Measurements from ENCODE around the gene GPRC5B. TPM values are rescaled to one million over a fixed set of nuclear protein-coding genes. Genes with fewer than 3 reads are reported as not detected.
A peak's percentile ranks its signal among the peaks of the same experiment; 100 is the strongest.

GPRC5B gene, protein sequence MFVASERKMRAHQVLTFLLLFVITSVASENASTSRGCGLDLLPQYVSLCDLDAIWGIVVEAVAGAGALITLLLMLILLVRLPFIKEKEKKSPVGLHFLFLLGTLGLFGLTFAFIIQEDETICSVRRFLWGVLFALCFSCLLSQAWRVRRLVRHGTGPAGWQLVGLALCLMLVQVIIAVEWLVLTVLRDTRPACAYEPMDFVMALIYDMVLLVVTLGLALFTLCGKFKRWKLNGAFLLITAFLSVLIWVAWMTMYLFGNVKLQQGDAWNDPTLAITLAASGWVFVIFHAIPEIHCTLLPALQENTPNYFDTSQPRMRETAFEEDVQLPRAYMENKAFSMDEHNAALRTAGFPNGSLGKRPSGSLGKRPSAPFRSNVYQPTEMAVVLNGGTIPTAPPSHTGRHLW
- polyA plus RNA-seq (ENCODE audit: insufficient read length in 3 of 3): 100 to 1,000 TPM in 2 of 3 donors, 10 to 100 TPM in 1; 98.3 to 108 (median 105) TPM
- long read RNA-seq, donor 1, full-length matches to known transcripts: 27 of 37 reads
- long read RNA-seq, donor 1, partial matches to known transcripts: 10 of 37 reads
- long read RNA-seq, donor 1, other reads (novel, unspliced or antisense): 0 of 37 reads
- long read RNA-seq, donor 2, full-length matches to known transcripts: 23 of 48 reads
- long read RNA-seq, donor 2, partial matches to known transcripts: 25 of 48 reads
- long read RNA-seq, donor 2, other reads (novel, unspliced or antisense): 0 of 48 reads
- long read RNA-seq, donor 3, full-length matches to known transcripts: 63 of 94 reads
- long read RNA-seq, donor 3, partial matches to known transcripts: 31 of 94 reads
- long read RNA-seq, donor 3, other reads (novel, unspliced or antisense): 0 of 94 reads
- long read RNA-seq, donor 4, full-length matches to known transcripts: 24 of 37 reads
- long read RNA-seq, donor 4, partial matches to known transcripts: 13 of 37 reads
- long read RNA-seq, donor 4, other reads (novel, unspliced or antisense): 0 of 37 reads
- long read RNA-seq, donor 5: 0 reads
- long read RNA-seq, donor 6, full-length matches to known transcripts: 38 of 76 reads
- long read RNA-seq, donor 6, partial matches to known transcripts: 38 of 76 reads
- long read RNA-seq, donor 6, other reads (novel, unspliced or antisense): 0 of 76 reads
- long read RNA-seq, donor 7, full-length matches to known transcripts: 35 of 59 reads
- long read RNA-seq, donor 7, partial matches to known transcripts: 24 of 59 reads
- long read RNA-seq, donor 7, other reads (novel, unspliced or antisense): 0 of 59 reads
- long read RNA-seq, donor 8: 0 reads
- long read RNA-seq, donor 9, full-length matches to known transcripts: 67 of 85 reads
- long read RNA-seq, donor 9, partial matches to known transcripts: 18 of 85 reads
- long read RNA-seq, donor 9, other reads (novel, unspliced or antisense): 0 of 85 reads
- long read RNA-seq, donor 10, full-length matches to known transcripts: 37 of 67 reads
- long read RNA-seq, donor 10, partial matches to known transcripts: 30 of 67 reads
- long read RNA-seq, donor 10, other reads (novel, unspliced or antisense): 0 of 67 reads
- long read RNA-seq, donor 11, full-length matches to known transcripts: 39 of 51 reads
- long read RNA-seq, donor 11, partial matches to known transcripts: 12 of 51 reads
- long read RNA-seq, donor 11, other reads (novel, unspliced or antisense): 0 of 51 reads
- long read RNA-seq, donor 12, full-length matches to known transcripts: 19 of 19 reads
- long read RNA-seq, donor 12, partial matches to known transcripts: 0 of 19 reads
- long read RNA-seq, donor 12, other reads (novel, unspliced or antisense): 0 of 19 reads
- long read RNA-seq, donor 13: 0 reads
- long read RNA-seq, donor 14, full-length matches to known transcripts: 27 of 38 reads
- long read RNA-seq, donor 14, partial matches to known transcripts: 11 of 38 reads
- long read RNA-seq, donor 14, other reads (novel, unspliced or antisense): 0 of 38 reads
- long read RNA-seq, donor 15, full-length matches to known transcripts: 18 of 32 reads
- long read RNA-seq, donor 15, partial matches to known transcripts: 14 of 32 reads
- long read RNA-seq, donor 15, other reads (novel, unspliced or antisense): 0 of 32 reads
- long read RNA-seq, donor 16, full-length matches to known transcripts: 120 of 188 reads
- long read RNA-seq, donor 16, partial matches to known transcripts: 62 of 188 reads
- long read RNA-seq, donor 16, other reads (novel, unspliced or antisense): 6 of 188 reads

DNA sequence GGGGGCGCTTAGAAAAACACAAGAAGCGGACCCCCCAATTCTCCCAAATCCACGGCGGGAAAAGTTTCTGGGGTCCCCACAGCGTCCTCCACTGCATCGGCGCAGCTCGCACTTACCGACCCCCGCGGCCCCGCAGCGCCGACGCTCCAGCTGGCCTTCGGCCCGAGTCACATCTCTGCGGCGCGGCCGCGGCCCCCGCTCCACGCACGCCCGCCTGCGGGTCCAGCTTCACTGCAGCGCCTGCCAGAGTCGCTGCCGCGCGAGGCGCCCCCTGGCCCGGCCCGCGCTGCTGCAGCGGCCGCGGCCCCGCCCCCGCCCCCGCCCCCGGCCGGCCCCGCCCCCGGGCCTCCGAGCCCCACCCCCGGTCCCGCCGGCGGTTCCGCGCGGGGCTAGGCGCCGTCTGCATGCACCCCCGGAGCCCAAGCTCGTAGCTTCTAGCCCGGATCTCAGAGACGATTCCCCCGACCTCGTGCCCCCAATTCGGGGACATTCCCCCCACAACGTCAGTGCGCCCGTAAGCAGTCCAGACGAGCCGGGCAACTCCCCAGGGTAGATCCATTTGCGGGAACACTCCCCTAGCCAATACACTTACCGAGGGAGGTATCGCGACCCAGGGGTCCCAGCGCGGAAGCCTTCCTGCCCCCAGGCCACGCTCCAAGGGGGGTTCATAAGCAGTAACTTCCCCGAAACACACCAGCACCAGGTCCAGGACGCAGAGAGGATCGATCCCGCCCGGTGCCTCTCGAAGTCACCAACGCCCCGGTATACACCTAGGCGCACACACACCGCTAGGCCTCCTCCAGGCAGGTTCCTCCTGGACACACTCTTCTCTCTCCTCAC is at the start of gene GPRC5B:
TSS of gene GPRC5B (minus strand) at position 238 of the 840 bp plus-strand sequence. CDS start 12,003 bp downstream, outside the sequence.
- peak in 2 of 11 donors; percentile 32 to 51 for DNase-seq (ENCODE audit: extremely low read depth in 1 of 11, low read depth in 9 of 11, low spot score in 4 of 11)

DNA sequence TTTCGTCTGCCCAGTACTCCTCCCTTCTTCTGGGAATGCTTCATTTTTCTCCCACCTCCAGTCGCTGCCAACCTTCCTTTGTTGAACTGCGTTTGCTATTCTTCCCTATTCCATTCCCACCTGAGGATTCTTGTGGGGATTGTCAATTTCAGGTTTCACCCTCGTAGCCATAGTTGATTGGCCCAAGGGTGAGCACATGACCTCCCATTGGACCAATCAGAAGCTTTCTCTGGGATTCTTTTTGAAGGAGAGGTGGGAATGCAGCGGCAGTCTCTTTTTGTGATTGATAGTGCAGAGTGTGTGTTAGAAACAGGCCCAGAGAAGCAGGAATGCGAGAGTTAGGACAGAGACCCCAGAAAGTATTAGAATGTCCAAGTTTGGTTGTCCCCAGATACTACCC is 49.1 kb upstream of the GPRC5B start:
- no peak for DNase-seq (ENCODE audit: extremely low read depth in 1 of 11, low read depth in 9 of 11, low spot score in 4 of 11)

DNA sequence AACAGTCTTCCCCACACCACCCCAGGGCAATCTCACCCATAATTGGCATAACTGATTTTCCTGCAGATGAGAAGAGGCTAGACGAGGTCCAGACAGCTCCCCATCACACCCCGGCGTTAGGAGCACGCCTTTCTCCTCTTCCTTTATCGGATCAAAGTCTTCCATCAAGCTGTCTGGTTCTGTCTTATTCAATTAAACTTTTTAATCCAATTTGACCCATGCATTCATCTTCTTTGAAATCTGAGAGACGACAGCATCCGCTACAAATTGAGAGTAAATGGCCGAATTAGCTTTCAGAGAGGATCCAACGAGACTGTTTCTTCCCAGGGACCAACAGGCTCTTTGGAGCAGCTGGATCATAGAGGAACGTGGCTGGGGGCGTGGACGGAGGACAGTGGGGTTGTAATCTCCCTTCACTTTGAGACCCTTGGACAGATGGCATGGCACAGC is 44.4 kb upstream of the GPRC5B start:
- no peak for DNase-seq (ENCODE audit: extremely low read depth in 1 of 11, low read depth in 9 of 11, low spot score in 4 of 11)

DNA sequence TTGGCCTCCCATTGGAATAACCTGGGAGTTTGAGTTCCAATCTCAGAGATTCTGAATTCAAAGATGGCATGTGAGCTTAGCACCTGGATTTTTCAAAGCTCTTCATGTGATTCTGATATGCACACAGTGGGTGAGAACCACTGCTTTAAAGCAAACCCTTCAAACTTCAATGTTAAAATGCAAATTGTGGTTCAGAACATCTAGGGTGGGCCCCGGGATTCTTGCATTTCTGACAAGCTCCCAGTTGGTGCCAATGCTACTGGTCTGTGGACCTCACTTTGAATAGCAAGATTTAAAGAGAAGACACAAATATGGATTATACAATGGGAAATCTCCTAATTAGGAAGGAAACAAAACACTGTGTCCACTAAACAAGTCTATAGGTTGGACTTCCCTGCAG is 43.8 kb upstream of the GPRC5B start:
- no peak for DNase-seq (ENCODE audit: extremely low read depth in 1 of 11, low read depth in 9 of 11, low spot score in 4 of 11)

DNA sequence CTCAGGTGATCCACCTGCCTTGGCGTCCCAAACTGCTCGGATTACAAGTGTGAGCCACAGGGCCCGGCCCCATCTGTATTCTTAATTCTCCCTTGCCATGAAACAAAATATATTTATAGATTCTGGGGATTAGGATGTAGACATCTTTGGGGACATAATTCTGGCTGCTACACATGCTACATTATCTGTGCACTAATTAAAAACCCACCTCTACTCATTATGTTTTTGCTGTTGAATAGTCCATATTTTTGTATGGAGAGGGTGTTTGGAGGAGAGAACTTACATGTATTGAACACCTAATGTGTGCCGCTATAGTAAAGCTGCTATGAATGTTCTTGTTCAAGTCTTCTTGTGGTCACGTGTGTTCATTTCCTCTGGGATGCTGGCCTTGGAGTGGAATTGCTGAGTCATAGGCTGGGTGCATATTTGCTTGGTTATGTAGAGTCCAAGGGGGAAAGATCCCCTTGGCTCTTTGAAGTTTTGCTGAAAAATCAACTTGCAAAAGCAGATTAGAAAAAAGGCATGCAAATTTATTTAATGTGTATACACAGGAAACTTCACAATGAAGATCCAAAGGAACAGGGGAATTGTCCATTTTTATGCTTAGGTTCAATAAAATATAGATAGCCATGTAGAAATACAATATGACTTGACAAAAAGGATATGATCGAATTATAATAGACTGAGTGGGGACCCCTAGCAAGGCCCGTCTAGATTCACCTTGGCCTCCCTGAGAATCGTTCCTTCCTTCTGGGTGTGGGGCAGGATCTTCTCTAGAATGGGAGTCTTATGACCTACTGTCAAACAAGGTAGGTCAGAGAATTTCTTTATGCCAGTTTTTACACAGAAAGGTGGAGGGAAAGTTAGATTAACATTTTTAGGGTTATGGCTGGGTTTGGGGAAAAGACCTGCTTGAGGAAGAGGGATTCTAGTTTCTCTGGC is 42.1 kb upstream of the GPRC5B start:
- DNase-seq (ENCODE audit: extremely low read depth in 1 of 11, low read depth in 9 of 11, low spot score in 4 of 11): no peak

DNA sequence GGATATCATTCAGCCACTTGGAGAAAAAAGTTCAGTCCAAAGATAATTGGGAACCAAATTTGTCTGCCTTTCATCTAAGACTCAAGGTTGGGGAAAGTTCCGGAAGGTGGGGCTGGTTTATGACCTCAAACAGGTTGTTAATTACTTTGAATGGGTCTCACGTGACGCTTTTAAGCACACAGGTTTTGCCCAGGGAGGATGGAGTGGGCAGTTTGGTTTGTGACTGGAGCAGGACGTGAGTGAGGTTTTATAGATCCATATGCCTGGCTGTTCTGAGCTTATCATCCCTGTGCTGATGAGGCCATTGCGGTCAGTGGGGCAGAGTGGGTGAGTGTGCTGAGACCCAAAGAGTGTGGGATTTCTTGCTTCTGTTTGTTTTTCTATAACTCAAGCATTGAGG is 38.7 kb upstream of the GPRC5B start:
- no peak for DNase-seq (ENCODE audit: extremely low read depth in 1 of 11, low read depth in 9 of 11, low spot score in 4 of 11)

DNA sequence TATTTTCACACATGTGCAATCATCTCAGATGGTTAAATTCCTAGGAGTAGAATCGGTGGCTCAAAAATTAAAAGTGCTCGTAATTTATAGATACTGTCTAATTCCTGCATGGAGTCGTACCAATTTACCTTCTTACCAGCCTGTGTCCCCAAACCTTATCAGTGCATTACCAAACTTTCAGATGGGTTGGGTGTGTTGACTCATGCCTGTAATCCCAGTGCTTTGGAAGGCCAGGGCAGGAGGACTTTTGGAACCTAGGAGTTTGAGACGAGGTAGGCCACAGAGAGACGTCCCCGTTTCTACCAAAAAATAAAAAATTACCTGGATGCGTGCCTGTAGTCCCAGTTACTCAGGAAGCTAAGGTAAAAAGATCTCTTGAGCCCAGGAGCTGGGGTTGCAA is 34.5 kb upstream of the GPRC5B start:
- no peak for DNase-seq (ENCODE audit: extremely low read depth in 1 of 11, low read depth in 9 of 11, low spot score in 4 of 11)

DNA sequence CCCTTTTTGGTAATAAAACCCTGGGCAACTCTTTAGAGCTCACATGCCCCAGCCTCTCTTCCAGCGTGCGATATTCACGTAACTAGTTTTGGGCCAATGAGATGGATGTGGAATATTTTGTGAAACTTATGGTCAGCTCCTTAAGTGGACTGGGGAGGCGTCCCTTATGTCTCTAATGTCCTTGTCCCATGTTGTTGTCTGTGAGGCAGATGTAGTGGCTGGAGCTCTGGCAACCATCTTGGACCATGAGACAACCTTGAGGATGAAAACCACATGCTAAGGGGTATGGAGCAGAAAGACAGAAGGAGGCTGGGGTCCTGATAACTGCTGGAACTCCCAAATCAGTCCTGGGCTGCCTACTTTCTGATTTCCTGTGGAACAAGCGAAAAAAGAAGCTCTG is 31.4 kb upstream of the GPRC5B start:
- DNase-seq (ENCODE audit: extremely low read depth in 1 of 11, low read depth in 9 of 11, low spot score in 4 of 11): no peak

DNA sequence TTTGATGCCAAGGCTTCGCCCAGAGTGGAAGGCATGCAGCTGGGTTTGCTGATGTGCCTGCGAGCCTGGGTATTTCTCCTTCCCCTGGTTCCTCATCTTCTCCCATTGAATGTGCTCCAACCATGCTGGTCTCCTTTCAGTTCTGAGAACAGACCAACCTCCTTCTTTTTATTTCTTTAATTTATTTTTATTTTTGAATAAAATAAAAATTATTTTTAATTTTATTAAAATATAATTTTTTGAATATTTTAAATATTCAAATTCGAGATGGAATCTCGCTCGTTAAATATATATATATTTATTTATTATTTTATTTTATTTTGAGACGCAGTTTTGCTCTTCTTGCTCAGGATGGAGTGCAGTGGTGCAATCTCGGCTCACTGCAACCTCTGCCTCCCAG is 30.2 kb upstream of the GPRC5B start:
- no peak for DNase-seq (ENCODE audit: extremely low read depth in 1 of 11, low read depth in 9 of 11, low spot score in 4 of 11)

DNA sequence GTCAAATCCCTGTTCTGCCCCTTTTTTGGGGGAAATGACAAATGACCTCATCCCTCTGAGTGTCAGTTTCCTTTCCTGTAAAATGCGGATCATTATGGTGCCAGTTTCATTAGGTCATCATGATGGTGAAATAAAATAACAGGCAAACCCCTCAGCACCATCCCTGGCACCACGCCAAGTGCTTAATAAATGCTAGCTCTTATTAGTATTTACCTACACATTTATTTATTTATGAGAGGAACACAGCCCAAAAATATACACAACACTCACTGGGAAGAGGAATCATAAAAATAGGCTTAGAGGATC is 28.6 kb upstream of the GPRC5B start:
- DNase-seq (ENCODE audit: extremely low read depth in 1 of 11, low read depth in 9 of 11, low spot score in 4 of 11): no peak

DNA sequence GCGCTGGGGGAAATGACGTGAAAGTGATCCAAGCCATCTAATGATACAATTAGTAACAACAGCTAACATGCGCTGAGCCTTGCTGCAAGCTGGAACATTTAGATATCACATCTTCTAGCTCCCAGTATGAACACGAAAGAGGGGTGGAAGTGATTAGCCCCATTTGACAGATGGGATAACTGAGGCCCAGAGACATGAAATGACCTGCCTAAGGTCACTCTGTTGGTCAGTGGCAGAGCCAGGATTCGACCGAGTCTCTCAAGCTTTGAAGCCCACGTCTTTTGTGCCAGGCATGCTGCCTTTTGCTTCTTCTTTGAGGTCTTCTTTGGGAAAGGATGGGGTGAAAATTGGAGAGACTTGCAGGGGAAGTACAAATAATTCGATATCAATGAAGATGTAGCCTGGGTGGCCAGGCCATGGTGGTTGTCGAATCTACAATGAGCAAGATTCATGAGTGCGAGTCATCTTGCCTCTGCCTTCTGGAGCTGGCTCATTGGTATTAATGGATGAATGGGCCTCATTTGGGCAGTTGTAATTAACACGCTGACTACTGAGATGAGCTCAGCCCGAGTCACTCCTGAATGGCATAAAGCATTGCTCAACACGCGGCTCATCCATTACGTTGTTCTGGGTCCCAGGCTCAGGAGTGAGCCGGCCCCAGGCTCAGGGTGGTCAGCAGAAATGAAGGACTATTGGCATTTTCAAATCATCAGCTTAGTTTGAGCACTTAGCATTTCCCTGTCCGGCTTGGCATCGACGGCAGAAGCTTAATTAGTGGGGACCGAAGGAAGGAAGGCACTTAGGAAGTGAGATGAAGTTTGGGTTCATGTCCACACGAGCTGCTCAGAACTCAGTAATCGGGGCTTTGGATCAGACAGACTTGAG is 28.0 kb upstream of the GPRC5B start:
- DNase-seq (ENCODE audit: extremely low read depth in 1 of 11, low read depth in 9 of 11, low spot score in 4 of 11): no peak

DNA sequence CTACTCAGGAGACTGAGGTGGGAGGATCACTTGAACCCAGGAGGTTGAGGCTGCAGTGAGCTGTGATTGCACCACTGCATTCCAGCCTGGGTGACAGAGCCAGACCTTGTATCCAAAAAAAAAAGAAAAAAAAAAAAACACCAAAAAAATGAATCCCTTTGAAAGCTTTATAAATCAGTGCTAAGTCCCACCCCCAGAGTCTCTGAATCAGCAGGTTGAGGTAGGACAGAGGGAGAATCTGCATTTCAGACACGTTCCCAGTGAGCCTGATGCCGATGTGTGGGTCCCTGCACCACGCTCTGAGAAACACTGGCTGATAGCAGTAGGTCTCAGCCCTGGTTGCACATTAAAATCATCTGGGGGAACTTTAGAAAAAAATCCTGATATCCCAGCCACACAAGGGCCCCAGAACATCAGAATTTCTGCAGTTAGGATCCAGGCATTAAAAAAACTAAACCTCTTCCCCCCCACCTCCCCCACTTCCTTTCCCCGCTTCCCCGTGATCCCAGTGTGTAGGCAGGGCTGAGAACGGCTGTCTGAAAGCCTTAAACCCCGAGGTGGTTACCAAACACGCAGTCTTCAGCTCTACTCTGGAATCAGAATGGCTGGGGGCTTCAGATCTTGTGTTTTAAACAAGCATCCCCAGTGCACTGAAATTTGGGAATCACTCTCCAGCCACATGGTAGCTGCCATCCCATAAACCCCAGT is 27.3 kb upstream of the GPRC5B start:
- DNase-seq (ENCODE audit: extremely low read depth in 1 of 11, low read depth in 9 of 11, low spot score in 4 of 11): no peak

DNA sequence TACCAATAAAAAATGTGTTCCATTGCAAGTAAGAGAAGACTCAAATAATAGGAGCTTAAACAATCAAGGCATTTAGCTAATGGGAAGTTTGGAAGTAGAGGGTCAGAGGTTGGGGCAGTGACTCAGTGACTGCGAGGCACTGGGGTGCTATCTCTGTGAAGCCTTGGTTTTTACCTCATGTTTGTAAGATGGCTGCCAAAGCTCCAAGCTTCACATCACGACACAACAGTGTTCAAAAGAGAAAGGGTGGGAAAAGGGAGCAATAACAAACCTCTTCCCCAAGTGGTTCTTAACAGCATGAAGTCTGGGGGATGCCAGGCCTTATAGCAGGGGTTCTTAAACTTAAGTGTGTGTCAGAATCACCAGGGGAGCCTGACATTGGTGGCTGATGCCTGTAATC is 26.6 kb upstream of the GPRC5B start:
- DNase-seq (ENCODE audit: extremely low read depth in 1 of 11, low read depth in 9 of 11, low spot score in 4 of 11): no peak

DNA sequence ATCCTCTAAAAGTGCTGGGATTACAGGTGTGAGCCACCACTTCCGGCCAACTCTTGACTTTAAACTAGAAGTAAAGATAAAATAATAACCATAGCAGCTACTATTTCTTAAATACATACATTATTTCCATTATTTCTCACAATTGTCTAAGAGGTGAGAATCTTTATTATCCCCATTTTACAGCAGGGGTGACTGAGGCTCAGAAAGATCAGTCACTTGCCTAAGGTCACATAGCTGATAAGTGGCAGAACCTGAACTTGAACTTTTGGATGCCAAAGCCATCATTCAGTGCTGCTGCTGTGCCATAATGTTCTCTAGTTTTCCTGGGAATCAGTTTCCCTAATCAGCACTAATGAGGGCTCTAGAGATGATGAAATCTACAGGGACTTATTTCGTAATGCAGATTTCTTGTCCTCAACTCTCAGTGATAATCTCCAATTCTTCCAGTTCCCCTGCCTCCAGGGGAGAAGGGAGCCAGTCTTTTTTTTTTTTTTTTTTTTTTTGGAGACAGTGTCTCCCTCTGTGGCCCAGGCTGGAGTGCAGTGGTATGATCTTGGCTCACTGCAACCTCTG is 25.2 kb upstream of the GPRC5B start:
- DNase-seq (ENCODE audit: extremely low read depth in 1 of 11, low read depth in 9 of 11, low spot score in 4 of 11): no peak
